Stimulated activated CD8-positive, alpha-beta memory T cell treated with anti-CD3 and anti-CD28 coated beads, Interleukin-12 subunit alpha, Interleukin-12 subunit beta, amount 100 ng/mL, for 4 hours (primary cell): ENCODE measurements around the gene ZDHHC11.

ENCODE experiments used
- DNase-seq: peaks from one replicate; pipeline ENCODE4 v3.0.0-alpha.2; 2020; ENCODE audit warnings: low read depth

ZDHHC11 gene

GRCh38 chr5:850511-851006 is at the start of gene ZDHHC11:
Gene ZDHHC11 (minus strand): TSS chr5:850986. CDS start chr5:850602, 384 bp downstream.
- no peak for DNase-seq

- no peak for DNase-seq
These were observed 42.9 kb upstream of the ZDHHC11 start for GRCh38 chr5:893711-894110.

GRCh38 chr5:893137-893506 is 42.3 kb upstream of the ZDHHC11 start:
- DNase-seq = no peak

DNA sequence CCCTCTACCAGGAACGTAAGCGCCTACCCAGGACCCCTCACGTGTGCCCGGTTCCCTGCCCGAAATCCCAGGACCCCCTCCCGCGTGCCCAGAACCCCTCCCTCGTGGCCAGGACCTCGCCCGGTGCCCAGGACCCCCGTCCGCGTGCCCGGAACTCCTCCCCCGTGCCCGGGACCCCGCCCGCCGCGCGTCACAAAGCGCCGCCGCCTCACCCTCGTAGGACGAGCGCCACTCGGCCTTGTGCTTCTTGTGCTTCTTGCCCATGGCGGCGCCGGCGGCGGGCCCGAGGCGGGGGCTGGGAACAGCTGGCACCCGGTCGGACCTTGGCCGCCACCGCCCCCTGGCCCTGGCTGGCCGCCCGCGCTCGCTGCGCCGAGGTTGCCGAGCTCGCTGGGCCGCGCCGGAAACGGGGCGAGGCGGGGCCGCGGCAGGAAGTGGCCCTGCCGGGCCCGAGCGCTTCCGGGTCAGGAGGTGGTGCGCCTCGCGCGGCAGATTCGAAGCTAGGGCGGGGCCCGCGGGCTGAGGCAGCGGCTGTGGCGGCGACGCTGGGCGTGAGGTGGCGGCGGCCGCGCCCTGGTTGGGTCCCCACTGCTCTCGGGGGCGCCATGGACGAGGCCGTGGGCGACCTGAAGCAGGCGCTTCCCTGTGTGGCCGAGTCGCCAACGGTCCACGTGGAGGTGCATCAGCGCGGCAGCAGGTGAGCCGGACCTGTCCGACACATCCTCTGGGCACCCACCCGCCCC is 41.8 kb upstream of the ZDHHC11 start, which contains the start of the genes BRD9 and TRIP13:
TSS of gene BRD9 (minus strand) at position 408 of the 743 bp plus-strand sequence. CDS start at position 264, 144 bp downstream.
TSS of gene TRIP13 (plus strand) at position 491 of the 743 bp plus-strand sequence. CDS start at position 606, 115 bp downstream.
- peak; percentile 75 for DNase-seq

DNA sequence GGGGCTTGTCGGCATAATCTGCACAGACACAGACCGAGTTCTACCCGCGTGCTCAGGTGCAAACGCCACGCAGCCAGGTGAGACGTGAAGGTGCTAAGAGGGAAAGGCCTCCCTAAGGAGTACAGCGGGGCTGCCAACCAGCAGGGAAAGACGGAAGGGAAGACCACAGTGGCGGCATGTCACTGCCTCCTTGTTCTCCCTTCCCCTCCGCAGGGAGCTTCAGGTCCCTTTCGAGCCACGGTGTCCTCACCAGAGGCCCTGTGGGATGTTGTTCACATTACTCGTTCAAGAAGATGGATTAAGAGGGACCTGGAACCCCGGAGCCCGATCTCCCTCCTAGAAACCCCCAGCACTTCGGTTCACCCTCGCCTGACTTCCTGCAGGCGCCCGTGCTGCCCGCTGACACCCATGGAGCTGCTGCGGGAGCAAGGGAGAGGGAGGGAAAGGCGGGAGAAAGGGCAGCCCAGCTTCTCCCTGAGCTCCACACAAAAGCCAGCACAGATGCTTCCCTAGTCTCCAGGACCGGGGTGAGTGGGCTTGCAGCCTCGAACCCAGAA is 41.1 kb upstream of the ZDHHC11 start:
- DNase-seq = no peak

- DNase-seq = no peak
These were observed 40.5 kb upstream of the ZDHHC11 start for GRCh38 chr5:891117-891836.

GRCh38 chr5:889075-889710 is 38.4 kb upstream of the ZDHHC11 start:
- no peak for DNase-seq

GRCh38 chr5:888638-889035 is 37.9 kb upstream of the ZDHHC11 start:
- no peak for DNase-seq

GRCh38 chr5:887947-888637 is 37.3 kb upstream of the ZDHHC11 start:
- no peak for DNase-seq

- DNase-seq = no peak
These were observed 36.0 kb upstream of the ZDHHC11 start for GRCh38 chr5:886716-887325.

DNA sequence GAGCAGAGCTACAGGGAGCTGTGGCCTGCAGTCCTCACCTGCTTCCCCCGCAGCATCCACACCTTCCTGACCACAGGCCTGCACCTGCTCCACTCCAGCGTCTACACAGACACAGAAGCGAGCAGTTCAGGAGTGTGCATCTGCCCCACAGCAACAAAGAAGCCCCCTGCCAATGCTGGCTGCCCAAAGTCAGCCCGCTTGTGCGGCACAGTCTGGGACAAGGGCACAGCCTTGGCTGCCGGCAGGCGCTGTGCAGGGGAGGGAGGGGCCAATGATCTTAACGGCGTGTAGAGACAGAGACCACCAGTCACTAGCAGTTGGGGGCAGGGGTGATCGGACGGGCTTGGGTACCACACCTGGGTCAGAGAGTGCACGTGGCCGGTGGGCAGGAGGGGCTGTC is 35.2 kb upstream of the ZDHHC11 start:
- no peak for DNase-seq

DNA sequence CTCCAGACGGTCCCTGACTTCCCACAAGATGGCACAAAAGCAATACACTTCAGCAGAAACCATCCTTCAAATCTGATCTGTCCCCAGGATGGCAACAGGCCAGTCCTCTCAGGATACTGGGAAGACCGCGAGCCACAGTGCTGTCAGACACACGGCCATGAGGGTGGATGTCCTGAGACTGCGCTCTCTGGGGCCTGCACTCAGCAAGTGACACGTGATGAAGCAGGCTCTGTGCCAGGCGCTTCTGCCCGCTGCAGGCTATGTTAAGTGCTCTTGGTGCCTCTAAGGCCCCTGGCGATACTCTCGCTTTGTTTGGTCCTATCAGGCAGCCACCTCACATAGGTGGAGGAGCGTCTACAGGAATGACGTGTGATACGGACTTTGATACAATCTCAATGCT is 34.7 kb upstream of the ZDHHC11 start:
- DNase-seq = no peak

- no peak for DNase-seq
These were observed 34.3 kb upstream of the ZDHHC11 start for GRCh38 chr5:885127-885442.

- no peak for DNase-seq
These were observed 33.8 kb upstream of the ZDHHC11 start for GRCh38 chr5:884345-885126.

DNA sequence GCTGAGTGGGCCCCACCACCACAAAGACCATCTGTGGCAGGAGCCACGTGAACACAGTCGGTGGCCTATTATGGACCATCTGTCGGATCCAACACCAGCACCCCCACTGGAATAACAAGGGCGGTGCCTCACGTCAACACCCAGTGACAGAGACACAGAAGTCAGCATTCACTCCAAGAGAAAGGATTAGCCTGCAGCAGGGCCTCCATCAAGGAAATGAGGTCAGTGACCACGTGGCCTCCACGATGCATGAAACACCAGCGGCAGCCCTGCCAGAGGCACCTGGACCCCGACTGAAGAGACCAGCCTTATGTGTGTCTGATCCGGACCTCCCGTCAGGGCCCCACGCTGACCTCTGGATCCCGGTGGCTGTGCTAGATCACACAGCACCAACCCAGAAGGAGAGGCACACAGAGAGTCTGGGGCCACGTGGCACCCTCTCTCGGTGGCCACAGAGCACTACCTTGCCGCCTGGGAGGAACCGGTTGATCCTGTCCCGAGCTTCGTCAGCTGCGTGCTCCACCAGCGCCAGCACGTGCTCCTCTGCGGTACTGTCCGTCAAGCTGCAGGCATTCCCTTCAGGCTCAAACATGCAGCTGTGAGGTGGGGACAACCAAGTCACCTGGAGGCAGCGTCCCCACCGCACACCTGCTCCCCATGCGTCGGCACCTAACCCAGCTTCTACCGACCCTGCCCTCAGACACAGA is 32.8 kb upstream of the ZDHHC11 start:
- no peak for DNase-seq

DNA sequence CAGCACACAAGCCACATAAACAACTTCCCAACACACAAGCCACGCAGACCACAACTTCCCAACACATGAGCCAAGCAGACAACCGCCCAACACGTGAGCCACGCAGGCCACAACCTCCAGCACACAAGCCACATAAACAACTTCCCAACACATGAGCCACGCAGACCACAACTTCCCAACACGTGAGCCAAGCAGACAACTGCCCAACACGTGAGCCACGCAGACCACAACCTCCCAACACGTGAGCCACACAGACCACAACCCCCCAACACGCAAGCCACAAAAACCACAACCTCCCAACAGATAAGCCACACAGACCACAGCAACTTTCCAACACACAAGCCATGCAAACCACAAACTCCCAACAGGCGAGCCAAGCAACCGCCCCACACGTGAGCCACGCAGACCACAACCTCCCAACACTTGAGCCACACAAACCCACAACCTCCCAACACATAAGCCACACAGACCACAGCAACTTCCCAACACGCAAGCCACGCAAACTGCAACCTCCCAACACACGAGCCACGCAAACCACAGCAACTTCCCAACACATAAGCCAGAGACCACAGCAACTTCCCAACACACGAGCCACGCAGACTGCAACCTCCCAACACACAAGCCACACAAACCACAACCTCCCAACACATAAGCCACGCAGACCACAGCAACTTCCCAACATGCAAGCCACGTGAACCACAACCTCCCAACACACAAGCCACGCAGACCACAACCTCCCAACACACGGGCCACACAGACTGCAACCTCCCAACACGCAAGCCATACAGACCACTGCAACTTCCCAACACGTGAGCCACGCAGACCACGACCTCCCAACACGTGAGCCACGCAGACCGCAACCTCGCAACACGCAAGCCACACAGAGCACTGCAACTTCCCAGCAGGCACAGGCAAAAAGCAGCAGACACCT is 31.7 kb upstream of the ZDHHC11 start:
- DNase-seq = no peak

DNA sequence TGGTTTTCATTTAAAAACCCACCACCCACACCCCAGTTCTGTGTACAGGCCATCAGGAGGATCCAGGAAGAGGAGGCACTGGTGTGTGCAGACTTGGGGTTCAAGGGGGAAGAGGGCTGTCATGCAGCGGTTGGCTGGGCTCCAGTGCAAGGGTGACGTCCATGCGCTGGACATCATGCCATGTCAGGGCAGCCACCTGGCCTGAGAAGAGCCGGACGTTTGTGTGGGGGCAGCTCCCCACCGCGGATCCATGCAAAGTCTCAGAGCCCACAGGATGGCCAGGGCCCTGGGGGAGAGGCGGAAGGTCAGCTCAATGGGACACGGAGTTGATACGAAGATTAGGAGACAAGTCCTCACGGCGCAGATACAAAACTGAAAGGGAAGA is 30.8 kb upstream of the ZDHHC11 start:
- DNase-seq = no peak

GRCh38 chr5:880816-881550 is 30.2 kb upstream of the ZDHHC11 start:
- no peak for DNase-seq
